ENCODE results near the gene RNF4. TPM values are rescaled to one million over a fixed set of nuclear protein-coding genes. Genes with fewer than 3 reads are reported as not detected.
A peak's percentile ranks its signal among the peaks of the same experiment; 100 is the strongest.

RNF4 gene
- total RNA-seq, 1 donor from 2014 or later, result 93.5 TPM

- peaks cover 11% of the 10 kb centered on the region for H3K4me1 Mint-ChIP-seq
- DNase-seq (no peak), ATAC-seq (ENCODE audit: low read depth) (no peak)
- H3K27me3 Mint-ChIP-seq, result no peaks in the 10 kb centered on the region
- peaks cover 49% of the 10 kb centered on the region for H3K36me3 Mint-ChIP-seq (ENCODE audit: low read depth)
- ChIA-PET POLR2A (no interaction called here), CTCF (no interaction called here)
- H3K9me3 Mint-ChIP-seq, result no peaks in the 10 kb centered on the region
- intact Hi-C loops (cut with micrococcal nuclease), result no loop called here
- TF ChIP-seq, protein P1, sequence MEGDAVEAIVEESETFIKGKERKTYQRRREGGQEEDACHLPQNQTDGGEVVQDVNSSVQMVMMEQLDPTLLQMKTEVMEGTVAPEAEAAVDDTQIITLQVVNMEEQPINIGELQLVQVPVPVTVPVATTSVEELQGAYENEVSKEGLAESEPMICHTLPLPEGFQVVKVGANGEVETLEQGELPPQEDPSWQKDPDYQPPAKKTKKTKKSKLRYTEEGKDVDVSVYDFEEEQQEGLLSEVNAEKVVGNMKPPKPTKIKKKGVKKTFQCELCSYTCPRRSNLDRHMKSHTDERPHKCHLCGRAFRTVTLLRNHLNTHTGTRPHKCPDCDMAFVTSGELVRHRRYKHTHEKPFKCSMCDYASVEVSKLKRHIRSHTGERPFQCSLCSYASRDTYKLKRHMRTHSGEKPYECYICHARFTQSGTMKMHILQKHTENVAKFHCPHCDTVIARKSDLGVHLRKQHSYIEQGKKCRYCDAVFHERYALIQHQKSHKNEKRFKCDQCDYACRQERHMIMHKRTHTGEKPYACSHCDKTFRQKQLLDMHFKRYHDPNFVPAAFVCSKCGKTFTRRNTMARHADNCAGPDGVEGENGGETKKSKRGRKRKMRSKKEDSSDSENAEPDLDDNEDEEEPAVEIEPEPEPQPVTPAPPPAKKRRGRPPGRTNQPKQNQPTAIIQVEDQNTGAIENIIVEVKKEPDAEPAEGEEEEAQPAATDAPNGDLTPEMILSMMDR (IDR thresholded peaks at IDR 0.05), result no peak
- no peak overlapping the region for H3K4me3 Mint-ChIP-seq
- H3K27ac Mint-ChIP-seq, result peak overlapping the region; percentile 26
Observed at GRCh38 chr4:2515830-2516550, 47.1 kb downstream of the RNF4 start.

GRCh38 chr4:2516635-2517034, 47.7 kb downstream of the RNF4 start:
- Mint-ChIP-seq H3K36me3 (ENCODE audit: low read depth) (peaks cover 49% of the 10 kb centered on the region), H3K9me3 (no peaks in the 10 kb centered on the region), H3K27me3 (no peaks in the 10 kb centered on the region), H3K4me3 (no peak overlapping the region), H3K27ac (peak overlapping the region; percentile 26), H3K4me1 (peaks cover 8% of the 10 kb centered on the region)
- POLR2A ChIA-PET, result no interaction called here
- intact Hi-C loops (cut with micrococcal nuclease), result no loop called here
- TF ChIP-seq, protein P1 (IDR thresholded peaks at IDR 0.05), result no peak
- DNase-seq, result no peak
- no peak for ATAC-seq (ENCODE audit: low read depth)
- CTCF ChIA-PET, result no interaction called here

DNA sequence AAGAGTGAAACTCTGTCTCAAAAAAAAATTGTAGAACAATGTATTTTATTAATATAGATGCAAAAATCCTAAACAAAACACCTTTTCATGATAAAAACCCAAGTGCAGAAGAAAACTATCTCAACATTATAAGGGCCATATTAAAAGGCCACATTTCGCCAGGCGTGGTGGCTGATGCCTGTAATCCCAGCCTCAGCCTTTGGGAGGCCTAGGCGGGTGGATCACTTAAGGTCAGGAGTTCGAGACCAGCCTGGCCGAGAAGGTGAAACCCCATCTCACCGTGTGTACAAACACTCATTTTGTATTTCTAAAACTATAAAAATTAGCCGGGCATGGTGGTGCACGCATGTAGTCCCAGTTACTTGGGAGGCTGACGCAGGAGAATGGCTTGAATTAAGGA, 57.7 kb downstream of the RNF4 start:
- POLR2A ChIA-PET, result interaction anchor here (0.7 to 1.1 kb wide), 4 partner anchors 10 to 120 kb away, joined by 3 to 5 read pairs (median 4); partner anchors contain the start of gene FAM193A
- no peaks in the 10 kb centered on the region for H3K27me3 Mint-ChIP-seq

GRCh38 chr4:2534904-2535375, 66.0 kb downstream of the RNF4 start:
- Mint-ChIP-seq H3K27me3 (no peaks in the 10 kb centered on the region), H3K27ac (peak overlapping the region; percentile 90), H3K4me3 (peak overlapping the region; percentile 92), H3K36me3 (ENCODE audit: low read depth) (peaks cover 3% of the 10 kb centered on the region), H3K9me3 (no peaks in the 10 kb centered on the region), H3K4me1 (peaks cover 21% of the 10 kb centered on the region)
- ChIA-PET POLR2A (interaction anchor here (1.0 to 3.7 kb wide), 4 partner anchors 50 to 161 kb away, joined by 3 to 54 read pairs (median 10); partner anchors contain the start of gene RNF4), CTCF (interaction anchor here (0.7 to 1.5 kb wide), 5 partner anchors 27 to 93 kb away, joined by 3 to 8 read pairs (median 4); no protein-coding TSS in a partner anchor)
- TF ChIP-seq, protein P1 (IDR thresholded peaks at IDR 0.05), result no peak
- ATAC-seq (ENCODE audit: low read depth) (no peak), DNase-seq (no peak)
- intact Hi-C loops (cut with micrococcal nuclease), result loop anchor here (1.0 to 10.0 kb wide), 7 partner anchors 48 to 540 kb away; partner anchors contain the start of genes HTT, HTT-AS and NELFA

More for the DNA sequence above, 57.7 kb downstream of the RNF4 start:
- CTCF ChIA-PET, result interaction anchor here (1.1 kb wide), 1 partner anchor 307 kb away, joined by 3 read pairs; no protein-coding TSS in a partner anchor
- no peaks in the 10 kb centered on the region for H3K9me3 Mint-ChIP-seq
- intact Hi-C loops (cut with micrococcal nuclease), result no loop called here
- no peaks in the 10 kb centered on the region for H3K36me3 Mint-ChIP-seq (ENCODE audit: low read depth)
- DNase-seq (no peak), ATAC-seq (ENCODE audit: low read depth) (no peak)
- no peak overlapping the region for H3K4me3 Mint-ChIP-seq
- no peaks in the 10 kb centered on the region for H3K4me1 Mint-ChIP-seq
- TF ChIP-seq, protein P1 (IDR thresholded peaks at IDR 0.05), result no peak
- no peak overlapping the region for H3K27ac Mint-ChIP-seq
